Erythroblast (primary cell): ENCODE data around the gene ZCCHC2.

Source experiments
- GATA1 ChIP-seq: IDR thresholded peaks from 2 replicates; pipeline ENCODE4 v1.6.1; 2011; ENCODE audit warnings: low read depth, mild to moderate bottlenecking, control low read depth, low read length, moderate library complexity
- POLR2A ChIP-seq: IDR thresholded peaks from 2 replicates; pipeline ENCODE4 v1.6.1; 2011; ENCODE audit warnings: mild to moderate bottlenecking, low read length

DNA sequence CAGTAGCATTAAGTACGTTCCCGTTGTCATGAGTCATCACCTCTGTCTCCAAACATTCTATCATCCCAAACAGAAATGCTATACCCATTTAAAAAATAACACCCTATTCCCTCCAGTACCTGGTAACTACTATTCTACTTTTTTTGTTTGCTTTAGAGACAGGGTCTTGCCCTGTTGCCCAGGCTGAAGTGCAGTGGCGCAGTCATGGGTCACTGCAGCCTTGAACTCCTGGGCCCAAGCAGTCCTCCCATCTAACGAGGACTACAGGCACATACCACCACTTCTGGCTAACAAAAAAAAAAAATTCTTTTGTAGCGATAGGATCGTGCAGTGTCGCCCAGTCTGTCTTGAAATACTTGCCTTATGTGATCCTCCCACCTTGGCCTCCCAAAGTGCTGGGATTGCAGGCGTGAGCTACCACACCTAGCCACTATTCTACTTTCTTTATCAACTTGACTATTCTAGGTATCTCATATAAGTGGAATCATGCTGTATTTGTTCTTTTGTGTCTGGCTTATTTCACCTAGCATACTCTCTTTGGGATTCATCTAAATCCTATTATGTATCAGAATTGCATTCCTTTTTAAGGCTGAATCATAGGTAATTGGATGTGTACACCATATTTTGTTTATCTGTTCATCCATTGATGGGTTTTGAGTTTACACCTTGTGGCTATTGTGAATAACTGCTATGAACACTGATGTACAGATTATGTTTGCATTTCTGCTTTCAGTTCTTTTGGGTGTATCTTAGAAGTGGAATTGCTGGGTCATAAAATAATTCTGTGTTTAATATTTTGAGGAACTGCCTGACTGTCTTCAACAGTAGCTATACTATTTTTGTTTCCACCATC, 14.4 kb downstream of the ZCCHC2 start:
- no peak for TF ChIP-seq POLR2A
- TF ChIP-seq GATA1 = no peak
